H1 (cell line): ENCODE measurements around the gene TARBP2. TPM values are rescaled to one million over a fixed set of nuclear protein-coding genes. Genes with fewer than 3 reads are reported as not detected.

Source experiments
- CTCF ChIA-PET: fragments of 300-600 bp; sonication (Branson Sonifier 250); formaldehyde crosslinking; loops from one replicate; lab custom pipeline; 2021; ENCODE audit not compliant: partially characterized antibody; lab: Charles Lee
- POLR2A ChIA-PET: fragments of 300-600 bp; sonication (Branson Sonifier 250); formaldehyde crosslinking; loops from one replicate; lab custom pipeline; 2021; ENCODE audit warnings: inconsistent platforms; ENCODE audit not compliant: partially characterized antibody; lab: Charles Lee
- DNase-seq, 2 experiments: peaks; one replicate each; pipeline versions ENCODE4 v3.0.0 to v3.0.0-alpha.2; 2010 to 2022; ENCODE audit warnings: low spot score in 2 of 2, low read depth in 1 of 2, mixed read lengths in 1 of 2
- FAIRE-seq: peaks from 2 replicates; lab custom pipeline; 2011; peaks lifted over from hg19 to GRCh38; lab: Jason Lieb, UNC
- H2AFZ ChIP-seq: 2 replicates; pipeline ENCODE4 v1.8.1; 2012; ENCODE audit warnings: low read length, inconsistent platforms
- H2AK5ac ChIP-seq: 2 replicates; pipeline ENCODE4 v1.6.1; 2013; ENCODE audit warnings: low read depth, low read length
- H2BK120ac ChIP-seq: replicated peaks from 2 replicates; pipeline ENCODE3; 2013; ENCODE audit warnings: low read depth, low read length, inconsistent platforms
- H2BK12ac ChIP-seq: 2 replicates; pipeline ENCODE4 v1.6.1; 2013; ENCODE audit warnings: low read depth, low read length
- H2BK15ac ChIP-seq: 2 replicates; pipeline ENCODE4 v1.6.1; 2013; ENCODE audit warnings: low read length
- H2BK20ac ChIP-seq: 2 replicates; pipeline ENCODE4 v1.6.1; 2013; ENCODE audit warnings: low read length
- H2BK5ac ChIP-seq: 2 replicates; pipeline ENCODE4 v1.6.1; 2013; ENCODE audit warnings: low read depth, low read length
- H3K14ac ChIP-seq: 2 replicates; pipeline ENCODE4 v1.6.1; 2013; ENCODE audit warnings: inconsistent platforms; ENCODE audit not compliant: insufficient read length
- H3K18ac ChIP-seq: 2 replicates; pipeline ENCODE4 v1.6.1; 2013; ENCODE audit warnings: low read length; ENCODE audit errors: extremely low read depth
- H3K23ac ChIP-seq: 2 replicates; pipeline ENCODE4 v1.6.1; 2013; ENCODE audit warnings: inconsistent platforms; ENCODE audit not compliant: insufficient read length
- H3K23me2 ChIP-seq: 2 replicates; pipeline ENCODE4 v1.6.1; 2013; ENCODE audit warnings: low read depth, low read length
- H3K27ac ChIP-seq: 2 replicates; pipeline ENCODE4 v1.6.1; 2011; ENCODE audit warnings: low read depth, low read length, inconsistent platforms
- H3K27me3 ChIP-seq, 4 experiments: replicated peaks in 1 of 4; 1 replicate in 1 of 4; 2 replicates in 3 of 4; pipeline versions ENCODE4 v1.6.1 to v1.8.1; 2011 to 2013; ENCODE audit warnings: low read length in 3 of 4, mild to moderate bottlenecking in 3 of 4, inconsistent platforms in 2 of 4, mixed read lengths in 2 of 4, moderate library complexity in 1 of 4; ENCODE audit not compliant: control insufficient read depth in 3 of 4, insufficient read depth in 3 of 4; ENCODE audit errors: extremely low read depth in 1 of 4
- H3K36me3 ChIP-seq, 4 experiments: 2 replicates each; pipeline versions ENCODE4 v1.6.1 to v1.8.1; 2011 to 2013; ENCODE audit warnings: mild to moderate bottlenecking in 4 of 4, low read length in 3 of 4, moderate library complexity in 2 of 4, control low read depth in 1 of 4, inconsistent platforms in 1 of 4; ENCODE audit not compliant: insufficient read depth in 4 of 4, control insufficient read depth in 2 of 4
- H3K4ac ChIP-seq: replicated peaks from 2 replicates; pipeline ENCODE3; 2013; ENCODE audit warnings: low read length, low read depth, mixed read lengths, inconsistent platforms; ENCODE audit not compliant: insufficient read length
- H3K4me1 ChIP-seq, 4 experiments: replicated peaks in 1 of 4; 1 replicate in 1 of 4; 2 replicates in 3 of 4; pipeline versions ENCODE4 v1.6.1 to v1.8.1; 2011 to 2013; ENCODE audit warnings: low read length in 3 of 4, inconsistent platforms in 2 of 4, mixed read lengths in 1 of 4; ENCODE audit not compliant: insufficient read depth in 4 of 4, control insufficient read depth in 3 of 4
- H3K4me2 ChIP-seq, 2 experiments: 2 replicates each; pipeline versions ENCODE4 v1.6.1 to v1.8.1; 2011 to 2013; ENCODE audit warnings: low read depth in 2 of 2, low read length in 2 of 2, control low read depth in 1 of 2, inconsistent platforms in 1 of 2, mild to moderate bottlenecking in 1 of 2; ENCODE audit not compliant: insufficient read depth in 1 of 2
- H3K4me3 ChIP-seq, 4 experiments: fragments of 200-600, 300-600 bp in 1 of 4; sonication (generic), shearing (Covaris generic), sonication (Bioruptor Twin) in 1 of 4; 2 replicates each; pipeline versions ENCODE4 v1.5.1 to v1.8.1; 2011 to 2016; ENCODE audit warnings: low read length in 4 of 4, low read depth in 3 of 4, control low read depth in 2 of 4, inconsistent platforms in 2 of 4, mild to moderate bottlenecking in 2 of 4, mixed read lengths in 1 of 4, moderate library complexity in 1 of 4; ENCODE audit not compliant: insufficient read depth in 2 of 4; ENCODE audit errors: extremely low read depth in 1 of 4
- H3K56ac ChIP-seq: replicated peaks from 2 replicates; pipeline ENCODE3; 2013; ENCODE audit warnings: low read depth, mild to moderate bottlenecking, mixed read lengths, low read length, inconsistent platforms; ENCODE audit not compliant: insufficient read length
- H3K79me1 ChIP-seq: 2 replicates; pipeline ENCODE4 v1.6.1; 2013; ENCODE audit warnings: low read depth, low read length, control low read depth
- H3K79me2 ChIP-seq, 2 experiments: 2 replicates each; pipeline versions ENCODE4 v1.6.1 to v1.8.1; 2012 to 2013; ENCODE audit warnings: low read length in 2 of 2, mild to moderate bottlenecking in 2 of 2, inconsistent platforms in 1 of 2; ENCODE audit not compliant: insufficient read depth in 2 of 2, control insufficient read depth in 1 of 2
- H3K9ac ChIP-seq, 4 experiments: replicated peaks in 1 of 4; 1 replicate in 1 of 4; 2 replicates in 3 of 4; pipeline versions ENCODE4 v1.6.1 to v1.8.1; 2011 to 2013; ENCODE audit warnings: low read depth in 3 of 4, low read length in 3 of 4, control low read depth in 2 of 4, mild to moderate bottlenecking in 2 of 4, moderate library complexity in 2 of 4, inconsistent platforms in 1 of 4; ENCODE audit errors: extremely low read depth in 1 of 4
- H3K9me3 ChIP-seq, 2 experiments: 2 replicates each; pipeline versions ENCODE4 v1.6.1 to v1.8.1; 2012 to 2013; ENCODE audit warnings: mild to moderate bottlenecking in 2 of 2, moderate library complexity in 2 of 2, control low read depth in 1 of 2, inconsistent platforms in 1 of 2, low read depth in 1 of 2, low read length in 1 of 2, mixed read lengths in 1 of 2; ENCODE audit not compliant: insufficient read depth in 2 of 2
- H4K20me1 ChIP-seq, 2 experiments: replicated peaks in 1 of 2; 2 replicates each; pipeline versions ENCODE3 to v1.8.1; 2011 to 2013; ENCODE audit warnings: inconsistent platforms in 2 of 2, low read length in 2 of 2, mild to moderate bottlenecking in 1 of 2; ENCODE audit not compliant: insufficient read depth in 2 of 2, control insufficient read depth in 1 of 2
- H4K5ac ChIP-seq: 2 replicates; pipeline ENCODE4 v1.6.1; 2013; ENCODE audit warnings: low read length, low read depth, mixed read lengths, inconsistent platforms; ENCODE audit not compliant: insufficient read length
- H4K8ac ChIP-seq: 2 replicates; pipeline ENCODE4 v1.8.0; 2013; ENCODE audit warnings: mild to moderate bottlenecking, moderate library complexity, low read length, inconsistent platforms; ENCODE audit not compliant: insufficient read depth; ENCODE audit errors: extremely low read depth
- H4K91ac ChIP-seq: replicated peaks from 2 replicates; pipeline ENCODE3; 2013; ENCODE audit warnings: low read length, mixed read lengths, inconsistent platforms; ENCODE audit not compliant: insufficient read length
- TCF12 ChIP-seq: IDR thresholded peaks from 2 replicates; pipeline ENCODE4 v1.6.1; 2011; ENCODE audit warnings: low read depth, mild to moderate bottlenecking, low read length
- WGBS, 2 experiments: shearing (Covaris generic) in 1 of 2; methylation state at CpG; one replicate each; pipeline versions ENCODE4 v1.1.6 to v1.1.7; 2013 to 2015; ENCODE audit warnings: low lambda C conversion rate in 2 of 2, mixed read lengths in 2 of 2, inconsistent platforms in 1 of 2, low coverage in 1 of 2, missing lambda C conversion rate in 1 of 2; ENCODE audit not compliant: insufficient replicate concordance in 2 of 2, insufficient coverage in 1 of 2, insufficient read length in 1 of 2; ENCODE audit errors: extremely low coverage in 1 of 2, missing lambda C conversion rate in 1 of 2; 5-methylcytosine and 5-hydroxymethylcytosine counted together
- polyA plus RNA-seq, 7 experiments: library from polyadenylated mRNA; depleted of rRNA in 3 of 7; stranded (reverse) in 5 of 7; unstranded in 2 of 7; fragments of >200 nt in 5 of 7; fragments of 200-250 nt in 2 of 7; gene quantifications; 1 replicate in 5 of 7; 2 replicates in 1 of 7; 4 replicates in 1 of 7; pipeline versions ENCODE4 v1.2.1 to v1.2.3, GENCODE V29; 2011 to 2013; ENCODE audit warnings: missing spikeins in 2 of 7, mixed read lengths in 2 of 7
- total RNA-seq: library from RNA; stranded (reverse); fragmentation: NEBNext Ultra II Directional; extraction: Animal tissue kit (Norgen Biotek cat#: 25700); gene quantifications from 2 replicates; pipeline ENCODE4 v1.2.1, GENCODE V29; 2021

Gene TARBP2
- total and polyA plus RNA-seq, 2 of the 8 experiments (the other 6 are each of a cell fraction or from before 2014, with no cell fraction given): 69.9 to 122 TPM

GRCh38 chr12:53479331-53479730, 21.8 kb upstream of the TARBP2 start:
- Histone ChIP-seq H2BK12ac (no peak overlapping the region), H4K91ac (no peak overlapping the region), H3K27ac (no peak overlapping the region), H3K4me2 (no peak overlapping the region), H3K23me2 (no peaks in the 10 kb centered on the region), H4K5ac (no peak overlapping the region), H3K23ac (no peak overlapping the region), H2BK120ac (no peak overlapping the region), H2AK5ac (no peak overlapping the region), H3K4me1 (peaks cover 0 to 7% (median 3%) of the 10 kb centered on the region in 4 experiments; a peak in 5 of 7 replicates), H3K79me1 (no peaks in the 10 kb centered on the region; the same call in 1 of the 2 replicates), H4K20me1 (peaks cover 26 to 27% of the 10 kb centered on the region in 2 experiments), H3K36me3 (peaks cover 30 to 94% (median 67%) of the 10 kb centered on the region in 4 experiments), H4K8ac (no peak overlapping the region), H3K4me3 (no peak overlapping the region), H3K79me2 (peaks cover 0 to 13% of the 10 kb centered on the region in 2 experiments; a peak in 1 of 4 replicates), H3K4ac (no peak overlapping the region), H2AFZ (no peak overlapping the region), H3K14ac (no peak overlapping the region), H2BK20ac (no peak overlapping the region), H3K56ac (no peak overlapping the region), H2BK15ac (no peak overlapping the region), H3K27me3 (no peaks in the 10 kb centered on the region), H3K18ac (no peak overlapping the region), H3K9ac (no peak overlapping the region), H2BK5ac (no peak overlapping the region), H3K9me3 (no peaks in the 10 kb centered on the region)
- CTCF ChIA-PET: interaction anchor here (0.8 to 9.0 kb wide), 7 partner anchors 12 to 156 kb away, joined by 3 to 105 read pairs (median 5); partner anchors contain the start of gene NPFF
- 73% methylated on average over 5 of the region's 5 CpGs; no CpG with 5 or more reads in 1 of the 2 experiments for WGBS, 2 experiments
- POLR2A ChIA-PET: interaction anchor here (1.6 to 67.0 kb wide), 3 partner anchors 11 to 144 kb away, joined by 3 to 3397 read pairs (median 3397); partner anchors contain the start of genes MAP3K12, NPFF, PCBP2 and PRR13
- FAIRE-seq (no peak), DNase-seq (no peak)
- TF ChIP-seq TCF12: no peak
